ENCODE data around the gene HRH4.
A peak's percentile ranks its signal among the peaks of the same experiment; 100 is the strongest.

Gene HRH4

DNA sequence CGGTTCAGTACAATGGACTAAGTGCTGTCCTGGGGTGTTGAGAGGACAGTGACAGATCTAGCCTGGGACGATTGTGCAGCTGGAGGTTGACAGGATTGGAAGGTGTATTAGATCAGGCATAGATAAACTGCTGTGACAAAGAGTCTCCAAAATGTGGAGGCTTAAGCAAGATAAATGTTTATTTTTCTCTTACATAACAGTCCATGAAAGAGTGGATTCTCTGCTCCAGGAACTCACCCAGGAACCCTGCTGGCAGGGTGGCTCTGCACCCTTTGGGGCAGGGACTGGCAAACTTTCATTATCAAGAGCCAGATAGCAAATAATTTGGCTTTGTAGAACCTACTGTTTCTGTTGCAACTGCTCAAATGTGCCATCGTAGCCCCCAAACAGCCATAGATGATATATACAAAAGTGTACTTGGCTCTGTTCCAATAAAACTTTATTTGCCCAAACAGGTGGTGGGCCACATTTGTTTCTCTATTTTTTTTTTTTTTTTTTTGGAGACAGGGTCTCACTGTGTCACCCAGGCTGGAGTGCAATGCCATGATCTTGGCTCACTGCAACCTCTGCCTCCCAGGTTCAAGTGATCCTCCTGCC lies 9.7 kb downstream of the HRH4 start:
- DNase-seq, result no peak

DNA sequence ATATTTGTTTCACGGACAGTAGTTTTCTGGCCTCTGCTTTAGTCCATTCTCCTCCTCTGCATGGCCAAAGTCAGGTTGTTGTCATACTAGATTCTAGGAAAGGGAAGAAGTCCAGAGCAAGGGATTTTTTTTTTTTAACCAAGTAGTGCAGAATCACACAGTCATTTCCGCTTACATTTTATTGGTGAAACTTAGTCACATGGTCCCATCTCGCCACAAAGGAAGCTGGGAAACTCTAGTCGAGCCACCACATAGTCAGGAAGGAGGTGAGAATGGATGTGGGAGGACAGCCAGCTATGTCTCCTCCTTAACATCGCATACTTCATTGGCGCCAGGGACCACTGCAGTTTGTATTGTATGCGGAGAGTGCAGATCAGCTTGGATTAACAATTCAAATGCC lies 10.4 kb downstream of the HRH4 start:
- no peak for DNase-seq

DNA sequence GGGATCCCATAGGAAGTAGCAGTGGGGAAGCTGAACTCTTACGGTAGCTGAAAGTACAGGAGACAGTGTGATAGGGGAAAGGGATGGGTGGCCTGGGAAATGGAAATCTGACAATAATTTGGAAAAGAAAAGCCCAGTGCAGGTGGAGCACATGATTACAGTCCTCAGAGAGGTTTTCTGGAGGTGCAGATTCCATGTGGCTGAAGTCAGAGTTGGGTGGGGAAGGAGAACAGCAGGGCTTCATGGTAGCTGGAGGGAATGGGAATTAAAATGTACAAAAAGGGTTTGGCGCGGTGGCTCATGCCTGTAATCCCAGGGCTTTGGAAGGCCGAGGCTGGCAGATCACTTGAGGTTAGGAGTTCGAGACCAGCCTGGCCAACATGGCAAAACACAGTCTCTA lies 12.2 kb downstream of the HRH4 start:
- DNase-seq, result no peak

DNA sequence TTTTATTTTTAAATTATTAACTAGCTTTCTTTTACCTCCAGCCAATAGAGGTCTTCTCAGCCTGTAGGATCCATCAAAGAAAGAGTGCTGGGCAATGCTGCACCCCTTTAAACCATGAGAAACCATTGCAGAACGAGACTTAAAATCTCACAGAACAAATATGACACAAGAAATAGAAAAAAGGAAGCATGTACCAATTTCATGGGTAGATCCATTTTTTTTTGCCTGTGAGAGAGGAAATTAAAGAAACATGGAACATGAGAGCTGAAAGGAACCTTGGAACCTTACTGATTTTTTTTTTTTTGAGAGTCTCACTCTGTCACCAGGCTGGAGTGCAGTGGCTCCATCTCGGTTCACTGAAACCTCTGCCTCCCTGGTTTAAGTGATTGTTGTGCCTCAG lies 14.0 kb downstream of the HRH4 start:
- no peak for DNase-seq

DNA sequence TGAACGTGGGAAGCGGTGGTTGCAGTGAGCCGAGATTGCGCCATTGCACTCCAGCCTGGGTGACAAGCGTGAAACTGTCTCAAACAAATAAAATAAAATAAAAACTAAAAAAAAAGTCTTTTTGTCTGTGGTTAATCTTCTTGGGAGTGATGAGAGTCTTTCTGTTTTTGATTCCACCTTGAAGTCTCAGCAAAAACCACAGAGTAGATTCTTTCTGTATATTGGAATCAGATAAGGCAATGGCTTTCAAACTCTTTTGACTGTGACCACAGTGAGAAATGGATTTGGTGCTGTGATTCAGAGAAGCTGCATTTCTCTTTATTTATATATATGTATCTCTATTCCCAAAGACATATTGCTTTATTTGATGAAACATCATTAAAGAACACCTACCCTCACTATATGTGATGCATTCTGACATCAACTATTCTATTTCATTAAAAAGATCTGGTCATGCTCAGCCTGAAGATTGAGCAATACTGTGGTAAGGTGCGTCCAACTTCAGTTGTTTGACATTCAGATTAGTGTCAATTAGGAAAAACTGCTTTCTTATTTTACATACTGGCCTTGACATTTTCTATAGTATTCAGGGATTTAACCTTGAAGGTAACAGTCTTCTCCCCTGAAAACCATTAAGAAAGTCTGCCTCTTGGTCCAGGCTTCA lies 15.6 kb downstream of the HRH4 start:
- DNase-seq, result no peak

DNA sequence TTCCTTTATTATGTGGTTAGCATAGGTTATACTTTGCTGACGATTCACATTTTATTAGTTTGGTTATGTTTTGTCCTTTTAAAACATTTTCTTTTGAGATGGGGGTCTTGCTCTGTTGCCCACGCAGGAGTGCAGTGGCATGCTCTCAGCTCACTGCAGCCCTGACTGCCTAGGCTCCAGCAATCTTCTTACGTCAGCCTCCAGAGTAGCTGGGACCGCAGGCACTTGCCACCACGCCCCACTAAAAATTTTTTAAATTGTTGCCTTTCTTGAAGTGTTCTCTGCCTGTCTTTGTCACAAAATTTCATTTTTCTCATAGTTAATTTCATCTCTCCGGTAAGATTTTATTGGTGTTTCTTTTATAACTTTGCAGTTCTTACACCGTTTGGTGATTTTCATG lies 18.9 kb downstream of the HRH4 start:
- DNase-seq, result no peak

DNA sequence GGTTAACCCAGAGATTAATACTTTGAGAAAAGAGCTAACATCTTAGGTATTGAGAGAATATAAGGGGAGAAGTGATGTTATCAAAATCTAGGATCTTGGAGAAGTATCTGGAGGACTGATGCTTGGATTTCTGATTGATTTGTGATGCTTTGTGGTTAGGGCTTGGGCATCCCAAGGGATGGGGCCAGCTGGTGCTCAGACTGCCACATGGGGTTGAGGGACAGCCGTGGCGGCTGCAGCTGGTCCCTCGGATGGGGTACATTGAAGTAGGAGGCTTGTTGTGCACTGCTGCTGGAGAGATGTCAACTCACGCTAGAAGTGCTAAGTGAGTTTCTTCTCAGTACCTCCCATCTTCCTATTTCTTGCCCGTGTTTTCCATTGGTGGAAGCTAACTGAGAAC lies 22.4 kb downstream of the HRH4 start:
- no peak for DNase-seq

DNA sequence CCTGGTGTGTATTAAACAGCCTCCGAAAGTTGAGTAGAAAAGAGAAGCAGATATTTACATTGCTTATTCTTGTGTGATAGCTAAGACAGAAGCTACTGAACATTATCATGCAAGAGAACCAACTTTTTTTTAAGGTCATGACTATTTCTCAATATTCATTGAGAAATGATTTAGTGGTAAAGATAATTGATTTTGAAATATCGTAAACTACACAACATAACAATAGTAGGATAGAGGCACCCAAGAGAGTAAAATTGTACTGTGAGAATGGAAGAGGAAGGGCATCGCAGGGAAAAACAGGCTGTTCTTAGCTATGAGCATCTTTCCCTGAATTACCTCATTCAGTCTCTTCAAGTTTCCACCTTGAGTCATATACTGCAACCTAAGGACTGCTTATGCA lies 25.2 kb downstream of the HRH4 start:
- DNase-seq, result peak; percentile 21

DNA sequence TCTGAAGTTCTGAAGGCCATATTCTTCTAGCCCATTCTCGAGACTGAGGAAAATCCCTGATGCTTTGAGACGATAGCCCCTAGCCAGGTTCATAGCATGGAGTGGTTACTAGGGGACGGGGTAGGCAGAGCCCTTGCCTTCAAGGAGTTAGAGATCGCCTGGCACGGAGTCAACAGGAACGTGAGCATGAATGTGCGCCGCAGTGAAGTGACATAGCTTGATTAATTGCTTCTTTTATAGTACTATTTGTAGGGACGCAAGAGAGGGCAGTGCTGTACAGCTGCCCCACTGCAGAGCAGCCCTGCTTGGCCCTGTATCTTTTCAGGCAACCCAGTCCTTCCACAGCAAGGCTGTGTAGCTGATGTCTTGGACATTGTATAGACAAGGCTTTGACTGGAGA lies 26.2 kb downstream of the HRH4 start:
- DNase-seq, result no peak

DNA sequence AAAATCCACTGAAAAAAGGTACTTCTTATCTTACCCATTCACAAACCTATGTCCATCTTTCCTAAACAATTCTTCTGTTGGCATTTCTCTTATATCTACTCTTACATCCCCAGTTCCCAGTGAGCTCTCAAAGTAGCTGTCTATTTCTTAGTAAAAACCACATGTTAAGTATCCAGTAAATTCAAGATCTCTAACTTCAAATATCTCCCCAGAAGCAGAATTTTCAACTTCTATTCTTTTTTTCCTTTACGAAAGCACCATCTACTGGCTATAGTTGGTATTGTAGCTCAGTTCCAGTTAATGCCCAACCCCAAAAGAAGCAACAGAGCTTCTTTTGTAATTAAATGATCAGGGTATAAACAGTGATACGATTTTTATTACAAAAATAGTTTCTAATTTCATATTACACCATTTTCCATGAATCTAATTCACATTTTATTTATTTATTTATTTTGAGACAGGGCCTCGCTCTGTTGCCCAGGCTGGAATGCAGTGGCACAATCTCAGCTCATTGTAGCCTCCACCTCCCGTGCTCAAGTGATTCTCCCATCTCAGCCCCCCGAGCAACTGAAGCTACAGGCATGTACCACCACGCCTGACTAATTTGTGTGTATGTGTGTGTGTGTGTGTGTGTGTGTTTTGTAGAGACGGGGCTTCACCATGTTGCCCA lies 28.5 kb downstream of the HRH4 start:
- DNase-seq, result peak; percentile 84

DNA sequence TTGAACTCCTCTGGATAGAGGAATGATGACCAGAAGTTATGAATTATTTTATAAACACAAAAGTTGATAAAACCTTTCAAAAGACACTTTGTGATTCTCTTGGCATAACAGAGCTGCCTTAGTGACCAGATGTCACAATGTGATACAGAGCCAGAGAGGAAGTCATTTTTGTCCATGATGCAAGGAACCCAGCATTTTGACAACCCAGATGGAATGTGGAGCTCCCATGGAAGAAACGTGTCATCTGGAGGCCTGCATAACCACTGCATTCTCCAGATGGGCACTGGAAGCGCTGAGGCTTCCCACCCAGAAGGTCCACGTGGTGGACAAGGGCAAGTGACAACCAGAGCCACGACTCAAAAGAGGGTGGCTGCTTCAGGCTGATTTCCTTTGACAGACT lies 30.1 kb downstream of the HRH4 start:
- DNase-seq, result peak; percentile 70

DNA sequence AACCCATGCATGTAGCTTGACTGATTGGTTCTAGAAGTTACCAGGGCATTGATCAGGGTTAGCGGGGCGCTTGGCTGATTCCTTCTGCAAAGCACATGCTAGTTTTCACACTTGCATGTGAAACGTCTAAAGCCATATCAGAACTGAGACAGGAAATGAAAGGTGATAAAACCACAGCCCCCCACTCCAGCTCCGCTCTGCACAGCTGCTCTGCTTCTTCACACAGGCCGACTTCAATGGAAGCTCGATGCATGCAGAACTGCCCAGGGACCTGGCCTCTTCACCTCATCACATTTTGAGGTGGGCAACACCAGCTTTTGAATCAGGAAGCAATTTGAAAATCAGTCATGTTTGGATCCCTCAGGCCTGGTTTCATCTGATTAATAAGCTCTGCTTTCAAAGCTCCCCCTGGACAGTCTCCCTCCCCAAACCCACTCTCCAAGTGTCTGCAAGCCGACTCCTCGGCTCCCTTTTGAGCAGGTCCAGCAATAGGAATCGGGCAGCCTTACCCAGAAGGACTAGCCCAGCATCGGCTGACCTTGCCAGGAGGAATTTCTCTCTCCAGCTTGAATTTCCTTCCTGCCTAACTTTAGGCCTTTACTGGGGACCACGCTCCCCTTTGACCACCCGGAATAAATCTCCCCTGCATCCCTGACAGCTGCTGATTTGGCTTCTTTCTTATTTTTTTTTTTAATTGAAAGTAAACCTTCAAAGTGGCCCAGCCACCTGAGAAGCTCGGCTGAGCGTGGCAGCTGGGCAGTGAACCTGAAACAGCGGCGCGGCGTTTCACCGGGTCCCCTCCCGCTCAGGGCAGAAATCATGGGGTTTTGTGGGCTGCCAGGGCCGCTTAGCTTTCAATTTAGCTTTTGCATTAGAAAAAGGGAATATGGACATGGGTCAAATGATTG lies 31.7 kb downstream of the HRH4 start:
- no peak for DNase-seq

DNA sequence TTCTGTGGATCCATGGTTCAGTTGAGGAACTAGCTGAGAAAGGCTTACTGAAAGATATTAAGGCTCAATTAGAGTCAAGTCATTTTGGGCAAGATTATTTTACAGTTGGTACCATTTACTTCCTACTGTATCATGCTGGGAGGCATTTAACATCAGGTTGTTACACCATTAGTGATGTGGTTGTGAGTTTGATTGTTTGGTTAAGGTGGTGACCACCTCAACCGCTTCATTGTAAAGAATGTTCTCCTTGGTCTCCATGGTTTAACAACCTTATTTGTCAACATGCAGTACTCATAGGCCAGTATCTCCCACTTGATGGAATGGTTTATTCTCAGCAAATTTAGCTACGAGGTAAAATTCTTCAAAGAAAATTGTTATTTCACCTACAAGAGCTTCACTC lies 34.1 kb downstream of the HRH4 start:
- DNase-seq, result no peak

DNA sequence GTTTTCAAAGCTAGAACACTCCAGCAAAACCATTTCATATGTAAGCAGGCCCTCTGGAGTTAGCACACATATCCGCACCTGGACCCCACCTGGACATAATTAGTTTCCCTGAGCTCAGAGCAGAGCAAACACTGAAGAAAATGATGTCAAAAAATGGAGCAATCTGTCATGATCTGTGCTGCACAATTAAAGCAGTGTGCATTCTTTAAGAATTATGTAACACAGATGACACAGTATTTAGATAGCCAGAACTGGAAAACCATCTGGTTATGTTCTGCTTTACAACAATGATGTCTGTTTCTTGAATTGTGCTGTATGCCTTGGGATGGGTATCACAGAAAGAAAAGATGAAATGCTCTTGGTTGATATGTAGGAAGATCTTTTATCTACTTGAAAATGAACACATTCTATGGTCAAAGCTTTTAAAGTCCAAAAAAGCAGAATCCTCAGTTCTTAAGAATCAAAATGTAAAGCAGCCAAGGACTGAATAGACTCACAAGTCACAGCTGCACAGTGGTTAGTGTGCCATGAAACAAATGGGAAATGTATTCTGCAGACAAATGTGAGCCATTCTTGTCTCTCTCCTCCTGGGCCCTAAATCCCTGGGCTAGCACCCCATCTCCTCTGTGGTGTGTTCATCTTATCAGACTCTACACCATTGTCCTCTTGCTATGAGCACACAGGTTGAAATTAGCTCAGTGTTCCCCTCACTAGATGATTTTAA lies 36.8 kb downstream of the HRH4 start:
- DNase-seq, result no peak

DNA sequence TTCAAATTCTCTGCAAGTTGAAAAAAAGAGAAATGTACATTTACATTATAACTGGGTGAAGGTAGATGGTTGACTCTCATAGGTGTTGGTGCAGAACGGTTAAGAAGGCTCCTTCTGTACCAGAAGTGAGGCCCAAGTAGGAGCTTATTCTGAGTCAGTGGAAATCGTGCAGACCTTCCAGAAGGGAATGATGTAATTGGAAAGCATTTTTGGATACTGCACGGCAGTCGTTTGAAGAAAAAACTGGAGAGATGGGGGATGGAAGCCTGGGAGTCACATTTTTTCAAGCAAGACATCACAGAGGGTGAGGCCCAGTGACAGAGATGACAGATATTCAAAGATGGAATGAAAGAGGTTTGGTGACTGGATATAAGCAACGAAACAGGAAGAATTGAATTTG lies 39.4 kb downstream of the HRH4 start:
- DNase-seq, result no peak

DNA sequence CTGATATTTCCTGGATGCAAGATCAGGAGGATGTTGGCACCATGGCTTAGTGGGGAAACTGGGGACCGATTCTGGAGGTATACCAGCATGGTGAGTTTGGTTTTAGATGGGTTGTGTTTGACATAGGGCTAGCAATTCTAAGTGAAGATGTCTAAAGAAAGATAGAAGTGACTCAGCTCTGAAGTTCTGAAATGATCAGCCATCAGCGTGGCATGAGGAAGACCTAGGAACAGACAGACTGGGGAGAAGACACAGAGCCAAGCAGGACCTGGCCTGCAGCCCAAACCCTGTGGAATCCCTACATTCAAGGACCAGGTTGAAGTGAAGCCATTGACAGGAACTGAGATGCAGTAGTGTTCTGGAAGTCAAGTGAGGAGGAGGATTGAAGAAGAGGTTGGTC lies 39.8 kb downstream of the HRH4 start:
- no peak for DNase-seq

DNA sequence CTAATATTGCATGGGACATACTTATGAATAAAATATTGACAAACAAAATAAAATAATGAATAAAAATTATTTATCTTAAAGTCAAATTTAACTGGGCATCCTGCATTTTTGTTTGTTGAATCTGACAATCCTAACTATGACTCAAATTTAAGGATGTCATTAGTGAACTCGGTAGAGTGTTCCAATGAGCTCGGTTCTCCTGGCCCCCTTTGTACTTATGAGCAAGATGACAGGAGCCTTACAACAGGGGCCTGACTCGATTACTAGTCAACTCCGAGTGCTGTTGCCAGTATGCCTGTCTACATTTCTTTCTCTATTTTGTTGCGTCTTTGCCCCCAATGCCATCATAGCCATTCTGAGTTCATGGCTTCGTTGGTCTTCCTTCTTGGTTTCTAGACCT lies 40.3 kb downstream of the HRH4 start:
- no peak for DNase-seq

DNA sequence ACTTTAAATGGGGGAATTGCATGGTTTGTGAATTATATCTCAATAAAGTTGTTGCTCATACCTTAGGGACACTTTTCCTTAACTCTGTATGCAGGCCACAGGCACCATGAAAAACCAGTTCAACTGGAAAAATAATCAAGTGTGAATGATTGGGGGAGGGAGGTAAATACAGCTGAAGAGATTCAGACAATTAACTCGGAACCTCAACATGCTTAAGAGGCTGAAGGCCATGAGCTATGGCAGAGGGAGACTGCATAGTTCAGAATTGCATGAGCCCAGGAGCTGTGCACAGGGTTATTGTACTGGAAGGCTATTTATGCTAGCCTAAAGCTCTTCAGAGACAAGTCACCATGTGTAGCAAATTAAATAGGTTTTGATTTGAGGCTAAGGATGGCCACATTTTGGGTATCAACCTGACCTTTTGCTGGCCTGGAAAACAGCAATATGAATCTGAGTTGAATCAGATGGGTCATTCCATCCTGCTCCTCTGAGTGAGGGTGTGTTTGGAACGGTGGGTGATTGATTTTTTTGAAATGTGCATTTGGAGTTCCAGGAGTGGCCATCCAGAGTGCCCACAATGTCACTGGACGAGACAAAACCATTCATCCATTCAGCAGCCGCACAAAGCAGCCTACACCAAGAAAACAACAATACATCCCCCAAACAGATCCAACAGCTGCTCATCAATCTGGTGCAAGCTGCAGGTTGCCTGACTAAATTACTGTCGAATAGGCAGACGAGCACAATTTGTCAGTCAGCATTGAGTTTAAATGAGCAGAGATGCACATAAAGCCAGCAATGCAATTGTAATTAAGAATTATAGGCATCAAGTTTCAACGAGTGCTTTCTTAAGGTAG lies 42.5 kb downstream of the HRH4 start:
- no peak for DNase-seq

DNA sequence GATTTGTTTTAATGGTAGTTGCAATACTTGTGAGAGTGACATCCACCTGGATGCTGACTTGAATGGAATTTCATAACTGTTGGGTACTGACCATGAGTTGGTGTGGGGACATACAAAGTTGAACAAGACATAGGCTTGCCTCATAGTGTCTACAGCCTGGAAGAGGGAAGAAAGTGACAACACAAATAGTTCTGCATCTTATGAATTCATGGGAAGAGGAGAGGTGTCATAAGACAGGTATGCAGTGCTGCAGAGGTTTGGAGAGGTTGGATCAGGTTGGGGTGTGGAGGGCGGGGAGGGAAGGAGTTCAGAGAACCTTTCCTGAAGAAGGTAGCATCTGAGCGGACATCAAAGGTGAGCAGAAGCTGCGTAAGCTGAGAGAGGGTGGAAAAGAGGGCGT lies 44.0 kb downstream of the HRH4 start:
- no peak for DNase-seq

DNA sequence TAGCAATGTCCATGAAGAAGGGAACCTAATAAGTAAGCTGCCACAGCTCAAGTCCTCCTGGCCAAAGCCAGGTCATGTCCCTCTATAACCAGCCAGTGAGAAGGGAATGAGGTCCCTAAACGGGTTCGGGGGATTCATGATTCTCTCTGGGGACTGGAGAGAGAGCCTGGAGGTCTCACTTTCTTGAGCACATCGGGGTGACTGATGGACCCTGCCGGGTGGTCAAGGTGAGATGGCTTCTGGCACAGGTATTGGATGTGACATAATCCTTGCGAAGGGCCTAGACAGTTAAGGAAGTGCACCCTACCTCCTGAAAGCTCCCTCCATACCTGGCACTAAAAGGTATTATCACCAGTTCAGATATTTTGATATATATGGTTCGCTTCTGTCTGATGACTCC lies 45.7 kb downstream of the HRH4 start:
- DNase-seq, result no peak

DNA sequence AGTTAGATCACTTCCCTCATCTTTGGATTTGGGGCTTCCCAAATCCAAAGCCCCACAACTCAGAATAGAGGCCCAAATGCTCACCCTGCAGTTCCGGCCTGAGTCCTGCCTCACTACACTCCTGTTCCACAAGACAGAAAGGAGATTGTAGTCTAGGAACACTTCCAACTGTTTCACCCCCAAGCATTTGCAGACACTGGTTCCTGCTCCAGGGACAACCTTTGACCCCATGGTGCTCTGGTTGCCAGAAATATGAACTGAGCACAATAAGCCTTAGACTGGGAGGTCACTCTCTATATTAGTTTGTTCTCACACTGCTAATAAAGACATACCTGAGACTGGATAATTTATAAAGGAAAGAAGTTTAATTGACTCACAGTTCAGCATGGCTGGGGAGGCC lies 49.0 kb downstream of the HRH4 start:
- DNase-seq, result no peak

DNA sequence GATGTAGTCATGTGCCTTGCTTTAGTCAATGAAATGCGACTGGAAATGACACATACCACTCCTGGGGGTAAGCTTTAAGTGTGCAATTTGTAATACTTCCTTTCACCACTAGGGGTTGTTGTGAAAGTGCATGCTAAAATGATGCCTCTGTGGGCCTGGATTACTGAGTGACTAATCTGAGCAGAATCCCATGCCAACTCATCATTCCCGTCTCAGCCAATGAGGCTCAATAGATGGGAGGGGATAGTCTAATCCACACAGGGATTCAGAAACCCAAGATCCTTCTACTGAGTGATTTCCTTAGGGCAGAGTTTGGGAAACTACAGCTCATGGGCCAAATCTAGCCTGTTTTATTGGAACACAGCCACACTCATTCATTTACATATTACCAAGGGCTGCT lies 54.0 kb downstream of the HRH4 start:
- DNase-seq, result peak; percentile 67

All from hematopoietic multipotent progenitor cell treated with erythropoietin and hydrocortisone succinate and interleukin-3 and kit ligand, for 4 days (in vitro differentiated cells).